Measurements from ENCODE around the gene THRB.

Gene THRB

DNA sequence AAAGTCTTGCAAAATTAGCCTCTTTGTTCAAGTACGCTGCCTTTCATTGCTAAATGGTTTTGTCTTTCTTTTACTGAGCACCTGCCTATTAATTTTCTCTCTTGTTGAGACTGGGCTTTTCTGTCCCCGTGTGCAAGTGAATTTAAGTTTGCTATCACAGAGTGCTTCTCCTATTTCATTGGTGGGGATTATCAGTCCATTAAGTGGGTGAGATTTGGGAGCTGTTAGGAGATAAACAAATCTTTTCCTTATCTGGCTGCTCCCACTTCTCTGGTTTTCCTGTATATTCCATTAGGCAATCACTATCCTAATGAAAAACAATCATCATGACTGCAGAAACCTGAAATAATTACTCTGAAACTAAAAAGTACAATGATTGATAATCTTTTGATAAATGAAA is 295.4 kb downstream of the THRB start:
- TF ChIP-seq, protein P1, sequence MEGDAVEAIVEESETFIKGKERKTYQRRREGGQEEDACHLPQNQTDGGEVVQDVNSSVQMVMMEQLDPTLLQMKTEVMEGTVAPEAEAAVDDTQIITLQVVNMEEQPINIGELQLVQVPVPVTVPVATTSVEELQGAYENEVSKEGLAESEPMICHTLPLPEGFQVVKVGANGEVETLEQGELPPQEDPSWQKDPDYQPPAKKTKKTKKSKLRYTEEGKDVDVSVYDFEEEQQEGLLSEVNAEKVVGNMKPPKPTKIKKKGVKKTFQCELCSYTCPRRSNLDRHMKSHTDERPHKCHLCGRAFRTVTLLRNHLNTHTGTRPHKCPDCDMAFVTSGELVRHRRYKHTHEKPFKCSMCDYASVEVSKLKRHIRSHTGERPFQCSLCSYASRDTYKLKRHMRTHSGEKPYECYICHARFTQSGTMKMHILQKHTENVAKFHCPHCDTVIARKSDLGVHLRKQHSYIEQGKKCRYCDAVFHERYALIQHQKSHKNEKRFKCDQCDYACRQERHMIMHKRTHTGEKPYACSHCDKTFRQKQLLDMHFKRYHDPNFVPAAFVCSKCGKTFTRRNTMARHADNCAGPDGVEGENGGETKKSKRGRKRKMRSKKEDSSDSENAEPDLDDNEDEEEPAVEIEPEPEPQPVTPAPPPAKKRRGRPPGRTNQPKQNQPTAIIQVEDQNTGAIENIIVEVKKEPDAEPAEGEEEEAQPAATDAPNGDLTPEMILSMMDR (IDR thresholded peaks at IDR 0.05): no peak

DNA sequence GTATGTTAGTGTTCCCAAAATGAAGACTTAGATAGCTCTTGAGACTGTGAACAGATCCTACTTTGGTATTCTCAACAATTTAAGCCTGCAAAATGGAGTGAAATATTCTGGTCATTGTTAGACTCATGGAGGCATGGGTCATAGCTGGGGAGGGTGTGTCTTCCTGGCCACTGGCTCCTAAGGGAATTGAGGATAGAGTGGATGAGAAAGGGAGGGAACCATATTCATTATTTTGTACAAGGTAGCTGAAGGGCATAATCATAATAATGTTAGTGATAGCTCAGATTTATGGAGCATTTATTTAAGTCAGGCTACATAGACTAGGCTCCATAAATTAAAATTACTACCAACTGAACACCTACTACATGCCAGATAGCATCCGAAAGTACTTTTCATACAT is 295.9 kb downstream of the THRB start:
- TF ChIP-seq, protein P1 (IDR thresholded peaks at IDR 0.05): no peak

DNA sequence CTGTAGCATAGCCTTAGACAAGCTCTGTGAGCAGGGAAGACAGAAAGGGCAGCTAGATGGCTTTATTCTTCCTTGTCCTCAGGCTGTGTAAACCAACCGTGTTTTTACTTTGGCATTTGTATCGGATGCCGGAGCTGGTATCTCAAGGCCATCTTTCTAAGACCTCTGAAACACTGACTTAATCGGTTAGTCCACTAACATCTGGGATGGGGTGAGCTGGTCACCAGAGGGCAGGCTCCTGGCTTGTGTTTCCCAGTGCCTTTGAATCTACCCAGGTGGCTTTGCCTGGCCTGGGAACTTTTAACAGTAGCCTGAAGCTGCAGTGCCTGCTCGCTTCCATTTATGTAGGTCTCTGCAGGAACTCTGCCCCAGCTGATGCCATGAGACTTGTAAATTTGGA is 296.8 kb downstream of the THRB start:
- TF ChIP-seq, protein P1 (IDR thresholded peaks at IDR 0.05): no peak

DNA sequence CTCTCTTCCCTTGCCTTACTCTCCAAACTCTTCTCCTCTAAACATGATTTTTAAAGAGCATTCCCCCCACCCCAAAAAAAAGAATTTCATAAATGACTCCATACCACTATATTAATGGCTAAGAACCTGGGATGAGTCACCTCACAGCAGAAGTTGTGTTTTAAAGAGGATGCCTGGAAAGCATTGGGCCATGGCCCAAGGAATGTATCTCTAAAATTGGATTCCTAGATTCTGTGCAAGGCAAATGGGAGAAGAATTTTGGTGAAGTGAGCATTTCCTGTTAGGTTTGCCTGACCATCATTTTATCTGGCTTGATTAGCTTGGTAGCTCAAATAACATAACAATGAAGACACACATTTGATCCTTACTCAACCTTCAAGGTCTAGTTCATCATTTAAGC is 298.1 kb downstream of the THRB start:
- TF ChIP-seq, protein P1 (IDR thresholded peaks at IDR 0.05): no peak

DNA sequence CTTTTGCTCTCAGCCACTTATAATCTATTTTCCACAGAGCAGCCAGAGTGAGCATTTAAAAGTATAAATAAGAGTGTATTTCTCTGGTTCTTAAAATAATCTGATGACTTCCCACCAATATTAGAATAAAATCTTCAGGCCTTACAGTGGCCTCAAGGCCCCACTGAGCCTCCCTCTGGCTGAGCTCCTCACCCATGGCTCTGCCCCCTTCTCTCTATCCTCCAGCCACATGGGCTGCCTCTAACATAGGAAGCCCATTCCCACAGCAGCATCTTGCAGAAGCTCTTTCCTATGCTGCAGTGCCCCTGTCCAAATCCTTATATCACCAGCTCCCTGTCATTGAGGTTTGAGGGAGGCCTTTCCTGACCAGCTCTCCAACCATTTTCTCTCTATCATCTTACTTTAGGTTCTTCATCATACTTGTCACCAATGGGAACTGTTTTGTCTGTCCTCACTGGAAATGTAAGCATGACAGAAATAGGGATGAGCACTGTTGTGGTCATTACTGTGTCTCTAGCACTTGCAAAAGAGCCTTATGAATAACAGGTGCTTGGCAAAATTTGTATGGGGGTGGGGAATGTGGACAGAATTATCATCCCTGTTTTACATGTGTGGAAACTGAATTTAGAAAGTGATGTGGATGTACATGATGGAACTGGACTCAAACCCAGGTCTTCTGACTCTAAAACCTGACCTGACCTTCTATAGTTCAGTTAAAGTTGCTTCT is 299.0 kb downstream of the THRB start:
- TF ChIP-seq, protein P1 (IDR thresholded peaks at IDR 0.05): no peak

DNA sequence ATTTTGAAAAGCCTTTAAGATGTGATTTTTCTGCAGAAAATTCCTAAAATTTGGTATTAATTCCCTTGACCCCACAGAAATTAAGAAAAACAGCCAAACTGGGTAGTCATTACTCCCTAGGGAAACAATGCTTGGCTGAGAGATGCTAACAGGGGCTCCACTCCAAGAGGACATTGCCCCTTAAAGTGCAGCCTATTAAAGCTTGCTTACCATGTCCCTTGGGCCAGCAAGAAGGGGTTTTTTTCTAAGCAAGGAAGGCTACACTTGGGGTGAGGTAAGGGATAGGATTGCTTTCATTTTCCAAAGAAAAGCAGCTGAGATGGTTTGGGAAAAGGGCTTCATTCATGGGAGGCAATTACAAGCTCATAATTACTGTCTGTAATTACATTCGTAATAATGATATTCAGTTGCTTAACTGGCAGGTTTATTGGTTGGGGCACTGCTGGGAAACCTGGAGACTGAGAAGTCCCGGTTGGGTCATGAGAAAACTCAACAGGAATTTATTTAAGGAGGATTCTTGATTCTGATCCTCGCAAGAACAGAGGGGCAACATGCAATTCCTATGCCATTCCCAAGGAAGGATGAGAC is 302.1 kb downstream of the THRB start:
- TF ChIP-seq, protein P1 (IDR thresholded peaks at IDR 0.05): no peak

DNA sequence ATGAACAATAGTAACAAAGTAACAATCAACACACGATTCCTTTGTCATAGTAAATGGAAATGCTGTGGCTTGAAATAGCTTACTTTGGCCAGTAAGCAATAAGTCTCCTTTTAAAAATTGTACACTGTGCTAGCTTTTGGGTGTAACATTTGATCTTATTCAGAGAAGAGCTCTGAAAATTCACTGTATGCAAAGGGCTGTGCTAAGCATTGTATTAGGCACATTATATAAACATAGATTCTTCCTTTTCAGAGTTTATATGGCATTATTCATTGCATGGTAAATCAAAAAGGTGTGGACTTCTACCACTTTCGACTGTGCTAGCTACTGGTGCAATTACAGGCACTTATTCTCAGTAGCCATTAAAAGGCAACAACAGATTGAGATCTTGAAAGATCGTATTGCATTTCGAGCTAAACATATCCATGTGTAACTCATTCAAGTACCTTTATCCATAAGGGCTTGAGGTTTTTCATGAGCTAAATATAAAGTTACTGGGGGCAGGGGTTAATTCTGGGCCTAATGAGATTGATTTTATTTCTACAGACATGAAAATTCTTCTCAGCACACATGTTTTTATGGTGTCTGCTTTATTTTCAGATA is 302.7 kb downstream of the THRB start:
- TF ChIP-seq, protein P1 (IDR thresholded peaks at IDR 0.05): no peak

Measured in LNCAP (cell line).